WTC11 (cell line): Measurements from ENCODE around the gene HDAC5. TPM values are rescaled to one million over a fixed set of nuclear protein-coding genes. Genes with fewer than 3 reads are reported as not detected.

ENCODE experiments used
- ATAC-seq: fragments of 200-7000 bp; cut with Tn5 transposase; 2 replicates; pipeline ENCODE4 v1.10.0; 2021; ENCODE audit warnings: mild to moderate bottlenecking, moderate library complexity
- CTCF ChIA-PET: fragments of 300-600 bp; sonication (Branson Sonifier 250); formaldehyde crosslinking; loops from one replicate; lab custom pipeline; 2021; ENCODE audit warnings: antibody characterized with exemption; lab: Charles Lee
- POLR2A ChIA-PET: fragments of 350-600 bp; sonication (Branson Sonifier 250); formaldehyde crosslinking; loops from one replicate; lab custom pipeline; 2021; ENCODE audit warnings: antibody characterized with exemption; lab: Charles Lee
- DNase-seq: peaks from one replicate; pipeline ENCODE4 v3.0.0; 2021; ENCODE audit warnings: low spot score
- H3K27ac Mint-ChIP-seq: 2 replicates; pipeline ENCODE4 v1.8.0; 2021; ENCODE audit warnings: mixed read lengths
- H3K27me3 Mint-ChIP-seq: 2 replicates; pipeline ENCODE4 v1.8.0; 2021; ENCODE audit warnings: low read depth, mild to moderate bottlenecking, moderate library complexity, mixed read lengths
- H3K36me3 Mint-ChIP-seq: 2 replicates; pipeline ENCODE4 v1.8.0; 2021; ENCODE audit warnings: mixed read lengths
- H3K4me1 Mint-ChIP-seq: 2 replicates; pipeline ENCODE4 v1.8.0; 2022; ENCODE audit warnings: mixed read lengths
- H3K4me3 Mint-ChIP-seq: 2 replicates; pipeline ENCODE4 v1.8.0; 2021; ENCODE audit warnings: mild to moderate bottlenecking, moderate library complexity, mixed read lengths
- H3K9me3 Mint-ChIP-seq: 2 replicates; pipeline ENCODE4 v1.8.0; 2021; ENCODE audit warnings: mixed read lengths
- CDX4 ChIP-seq: fragments of 250-450 bp; sonication (Bioruptor Pico); IDR thresholded peaks from 2 replicates; pipeline ENCODE4 v1.9.0; 2021; ENCODE audit warnings: moderate library complexity, mild to moderate bottlenecking, inconsistent platforms, borderline replicate concordance
- CREB1 ChIP-seq: sonication (generic); formaldehyde crosslinking; IDR thresholded peaks from 2 replicates; pipeline ENCODE4 v1.8.0; 2023; ENCODE audit warnings: mild to moderate bottlenecking, missing genetic modification reagents
- ETV6 ChIP-seq: sonication (generic); formaldehyde crosslinking; IDR thresholded peaks from 2 replicates; pipeline ENCODE4 v1.8.1; 2022; ENCODE audit warnings: mild to moderate bottlenecking, missing genetic modification reagents
- FOXP1 ChIP-seq: sonication (generic); formaldehyde crosslinking; IDR thresholded peaks from 2 replicates; pipeline ENCODE4 v1.8.0; 2022; ENCODE audit warnings: missing genetic modification reagents, mild to moderate bottlenecking, moderate library complexity, borderline replicate concordance
- FOXP4 ChIP-seq: sonication (generic); formaldehyde crosslinking; IDR thresholded peaks from 2 replicates; pipeline ENCODE4 v1.8.0; 2022; ENCODE audit warnings: mild to moderate bottlenecking, missing genetic modification reagents
- GRHL2 ChIP-seq: fragments of 250-450 bp; sonication (Bioruptor Pico); IDR thresholded peaks from 2 replicates; pipeline ENCODE4 v1.8.0; 2022; ENCODE audit warnings: mild to moderate bottlenecking, moderate library complexity; ENCODE audit not compliant: insufficient replicate concordance, severe bottlenecking
- IRF2 ChIP-seq: sonication (generic); formaldehyde crosslinking; IDR thresholded peaks from 2 replicates; pipeline ENCODE4 v1.8.0; 2022; ENCODE audit warnings: low read depth, missing genetic modification reagents, borderline replicate concordance
- JUN ChIP-seq: sonication (generic); formaldehyde crosslinking; IDR thresholded peaks from 2 replicates; pipeline ENCODE4 v1.8.0; 2023; ENCODE audit warnings: mild to moderate bottlenecking, missing genetic modification reagents
- KAT7 ChIP-seq: sonication (generic); formaldehyde crosslinking; IDR thresholded peaks from 2 replicates; pipeline ENCODE4 v1.8.1; 2023; ENCODE audit warnings: missing genetic modification reagents, mild to moderate bottlenecking, borderline replicate concordance
- NFATC4 ChIP-seq: fragments of 250-450 bp; sonication (Bioruptor Pico); IDR thresholded peaks from 2 replicates; pipeline ENCODE4 v1.9.0; 2021; ENCODE audit warnings: mild to moderate bottlenecking
- TEAD4 ChIP-seq: sonication (generic); formaldehyde crosslinking; IDR thresholded peaks from 2 replicates; pipeline ENCODE4 v1.8.0; 2022; ENCODE audit warnings: mild to moderate bottlenecking, missing genetic modification reagents
- TP53 ChIP-seq: sonication (generic); formaldehyde crosslinking; IDR thresholded peaks from 2 replicates; pipeline ENCODE4 v1.8.1; 2023; ENCODE audit warnings: mild to moderate bottlenecking, missing genetic modification reagents
- ZBTB21 ChIP-seq: sonication (generic); formaldehyde crosslinking; IDR thresholded peaks from 2 replicates; pipeline ENCODE4 v1.8.1; 2023; ENCODE audit warnings: mild to moderate bottlenecking, missing genetic modification reagents, borderline replicate concordance
- ZNF219 ChIP-seq: sonication (generic); formaldehyde crosslinking; IDR thresholded peaks from 2 replicates; pipeline ENCODE4 v1.8.0; 2023; ENCODE audit warnings: missing genetic modification reagents, mild to moderate bottlenecking, borderline replicate concordance
- ZNF263 ChIP-seq: sonication (generic); formaldehyde crosslinking; IDR thresholded peaks from 2 replicates; pipeline ENCODE4 v1.8.1; 2022; ENCODE audit warnings: low read depth, mild to moderate bottlenecking, moderate library complexity, missing genetic modification reagents
- ZNF416 ChIP-seq: fragments of 250-450 bp; sonication (Bioruptor Pico); IDR thresholded peaks from 2 replicates; pipeline ENCODE4 v1.9.0; 2021; ENCODE audit warnings: mild to moderate bottlenecking, inconsistent platforms
- total RNA-seq: library from RNA; stranded (reverse); gene quantifications from 3 replicates; pipeline ENCODE4 v1.2.3, GENCODE V29; 2021
- TF ChIP-seq, protein P1 (sequence below): sonication (generic); formaldehyde crosslinking; IDR thresholded peaks from 2 replicates; pipeline ENCODE4 v1.8.1; 2022; ENCODE audit warnings: missing genetic modification reagents, borderline replicate concordance
- TF ChIP-seq, protein P2 (sequence below): fragments of 200-600 bp; IDR thresholded peaks from 2 replicates; pipeline ENCODE4 v1.8.0; 2022; ENCODE audit warnings: antibody characterized with exemption

The HDAC5 gene
- total RNA-seq, 1 experiment from 2014 or later: 61.6 TPM

DNA sequence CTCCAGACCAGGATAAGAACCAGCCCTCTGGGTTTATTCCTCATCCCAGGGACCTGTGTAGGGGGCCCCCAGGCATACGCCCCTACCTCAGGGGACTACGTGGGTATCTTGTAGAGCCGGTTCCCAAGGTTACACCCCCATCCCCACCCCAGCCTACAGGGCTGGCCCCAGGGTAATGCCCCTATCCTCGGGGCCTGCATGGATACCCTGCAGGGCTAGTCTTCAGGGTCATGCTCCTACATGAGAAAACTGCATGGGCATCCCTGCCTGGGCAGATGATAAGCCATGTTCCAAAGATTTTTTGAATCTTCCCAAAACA is 14.2 kb downstream of the HDAC5 start:
- POLR2A ChIA-PET: interaction anchor here (1.1 kb wide), 1 partner anchor 14 kb away, joined by 3 read pairs; the partner anchor contains the start of gene HDAC5

DNA sequence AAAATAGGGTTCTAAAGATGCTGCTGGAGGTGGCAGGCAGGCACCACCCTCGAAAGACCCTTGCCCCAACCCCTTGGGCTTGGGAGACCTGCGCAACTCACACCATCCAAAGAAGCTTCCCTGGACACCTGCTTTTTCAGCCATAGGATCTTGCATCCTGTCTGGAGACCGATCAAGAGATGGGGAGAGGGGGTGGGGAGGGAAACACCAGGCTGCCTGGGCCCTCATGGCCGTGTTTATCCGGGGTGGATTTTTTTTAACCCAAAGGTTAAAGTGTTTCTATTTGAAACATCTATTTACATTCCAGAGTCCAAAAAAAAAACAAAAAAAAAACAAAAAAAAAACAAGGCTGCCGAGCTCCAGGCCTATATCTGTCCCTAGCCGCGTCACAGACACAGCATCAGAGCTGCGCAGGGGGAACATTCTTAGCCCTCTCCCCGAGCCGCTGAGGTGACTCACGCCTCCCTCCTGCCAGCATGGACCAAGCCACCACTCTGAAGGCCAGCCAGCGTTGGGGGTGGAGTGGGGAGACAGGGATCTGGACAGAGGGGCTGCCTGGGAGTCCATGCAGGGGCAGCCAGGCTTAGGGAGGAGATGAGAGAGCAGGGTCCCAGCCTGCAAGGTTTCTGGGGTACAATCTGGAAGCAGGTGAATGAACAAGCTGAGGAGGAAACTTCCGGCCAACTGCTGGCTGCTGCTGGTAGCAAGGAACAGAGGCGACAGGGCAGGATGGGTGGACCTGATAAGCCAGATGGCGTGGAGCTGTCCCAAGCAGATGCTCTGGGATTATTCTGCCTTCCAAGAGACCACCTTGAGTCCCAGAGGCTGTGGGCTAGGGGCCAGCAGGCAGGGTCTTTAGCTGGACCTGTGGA is 14.8 kb downstream of the HDAC5 start:
- POLR2A ChIA-PET: interaction anchor here (0.6 to 1.1 kb wide), 3 partner anchors 12 to 952 kb away, joined by 3 to 5 read pairs (median 3); partner anchors contain the start of gene HDAC5
- Mint-ChIP-seq H3K9me3 (no peaks in the 10 kb centered on the region), H3K4me3 (no peak overlapping the region), H3K27ac (peak overlapping the region; percentile 33; the same call in 1 of the 2 replicates), H3K36me3 (no peaks in the 10 kb centered on the region), H3K27me3 (no peaks in the 10 kb centered on the region), H3K4me1 (peaks cover 41% of the 10 kb centered on the region)
- no peak for DNase-seq
- CTCF ChIA-PET: interaction anchor here (0.7 to 4.6 kb wide), 2 partner anchors 9 to 16 kb away, joined by 3 to 24 read pairs; no protein-coding TSS in a partner anchor
- ATAC-seq: no peak
- TF ChIP-seq FOXP4 (CRISPR knock-in tag): no peak
- TF ChIP-seq, protein P1, sequence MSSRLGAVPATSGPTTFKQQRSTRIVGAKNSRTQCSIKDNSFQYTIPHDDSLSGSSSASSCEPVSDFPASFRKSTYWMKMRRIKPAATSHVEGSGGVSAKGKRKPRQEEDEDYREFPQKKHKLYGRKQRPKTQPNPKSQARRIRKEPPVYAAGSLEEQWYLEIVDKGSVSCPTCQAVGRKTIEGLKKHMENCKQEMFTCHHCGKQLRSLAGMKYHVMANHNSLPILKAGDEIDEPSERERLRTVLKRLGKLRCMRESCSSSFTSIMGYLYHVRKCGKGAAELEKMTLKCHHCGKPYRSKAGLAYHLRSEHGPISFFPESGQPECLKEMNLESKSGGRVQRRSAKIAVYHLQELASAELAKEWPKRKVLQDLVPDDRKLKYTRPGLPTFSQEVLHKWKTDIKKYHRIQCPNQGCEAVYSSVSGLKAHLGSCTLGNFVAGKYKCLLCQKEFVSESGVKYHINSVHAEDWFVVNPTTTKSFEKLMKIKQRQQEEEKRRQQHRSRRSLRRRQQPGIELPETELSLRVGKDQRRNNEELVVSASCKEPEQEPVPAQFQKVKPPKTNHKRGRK (CRISPR knock-in tag): no peak
- TF ChIP-seq, protein P2, sequence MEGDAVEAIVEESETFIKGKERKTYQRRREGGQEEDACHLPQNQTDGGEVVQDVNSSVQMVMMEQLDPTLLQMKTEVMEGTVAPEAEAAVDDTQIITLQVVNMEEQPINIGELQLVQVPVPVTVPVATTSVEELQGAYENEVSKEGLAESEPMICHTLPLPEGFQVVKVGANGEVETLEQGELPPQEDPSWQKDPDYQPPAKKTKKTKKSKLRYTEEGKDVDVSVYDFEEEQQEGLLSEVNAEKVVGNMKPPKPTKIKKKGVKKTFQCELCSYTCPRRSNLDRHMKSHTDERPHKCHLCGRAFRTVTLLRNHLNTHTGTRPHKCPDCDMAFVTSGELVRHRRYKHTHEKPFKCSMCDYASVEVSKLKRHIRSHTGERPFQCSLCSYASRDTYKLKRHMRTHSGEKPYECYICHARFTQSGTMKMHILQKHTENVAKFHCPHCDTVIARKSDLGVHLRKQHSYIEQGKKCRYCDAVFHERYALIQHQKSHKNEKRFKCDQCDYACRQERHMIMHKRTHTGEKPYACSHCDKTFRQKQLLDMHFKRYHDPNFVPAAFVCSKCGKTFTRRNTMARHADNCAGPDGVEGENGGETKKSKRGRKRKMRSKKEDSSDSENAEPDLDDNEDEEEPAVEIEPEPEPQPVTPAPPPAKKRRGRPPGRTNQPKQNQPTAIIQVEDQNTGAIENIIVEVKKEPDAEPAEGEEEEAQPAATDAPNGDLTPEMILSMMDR: no peak
- no peak for TF ChIP-seq ZNF219
- TF ChIP-seq FOXP1 (CRISPR knock-in tag): no peak
- no peak for TF ChIP-seq ZNF263
- TF ChIP-seq, all 79 proteins: peak for 0

More for the DNA sequence above, 14.2 kb downstream of the HDAC5 start:
- Mint-ChIP-seq H3K9me3 (no peaks in the 10 kb centered on the region), H3K4me3 (no peak overlapping the region), H3K27ac (no peak overlapping the region), H3K27me3 (no peaks in the 10 kb centered on the region)
- TF ChIP-seq CREB1 (CRISPR knock-in tag): no peak
- TF ChIP-seq, protein P2: no peak
- no peak for TF ChIP-seq ZNF416 (CRISPR knock-in tag)
- TF ChIP-seq TEAD4 (CRISPR knock-in tag): no peak
- no peak for TF ChIP-seq GRHL2 (CRISPR knock-in tag)
- no peak for TF ChIP-seq NFATC4 (CRISPR knock-in tag)
- TF ChIP-seq JUN (CRISPR knock-in tag): no peak
- TF ChIP-seq TP53: no peak
- TF ChIP-seq IRF2 (CRISPR knock-in tag): no peak
- TF ChIP-seq KAT7: no peak
- TF ChIP-seq ZBTB21: no peak
- no peak for TF ChIP-seq CDX4 (CRISPR knock-in tag)
- TF ChIP-seq ETV6 (CRISPR knock-in tag): no peak
- TF ChIP-seq, all 79 proteins: peak for 0
- H3K36me3 Mint-ChIP-seq: no peaks in the 10 kb centered on the region
- ATAC-seq: no peak
- CTCF ChIA-PET: interaction anchor here (4.6 kb wide), 1 partner anchor 10 kb away, joined by 24 read pairs; no protein-coding TSS in a partner anchor
- DNase-seq: no peak
- H3K4me1 Mint-ChIP-seq: peaks cover 41% of the 10 kb centered on the region
